AG04450 (cell line): ENCODE results near the gene ALDH1L1. TPM values are rescaled to one million over a fixed set of nuclear protein-coding genes. Genes with fewer than 3 reads are reported as not detected.

Experiments
- CTCF ChIA-PET: fragments of 300-600, 350-600 bp; formaldehyde crosslinking; extraction: SDS; loops from one replicate; lab custom pipeline; 2022; ENCODE audit warnings: antibody characterized with exemption, inconsistent platforms; lab: Charles Lee
- POLR2A ChIA-PET: fragments of 350-600 bp; formaldehyde crosslinking; extraction: SDS; loops from one replicate; lab custom pipeline; 2021; ENCODE audit warnings: antibody characterized with exemption, inconsistent platforms; lab: Yijun Ruan, JAX
- DNase-seq: peaks from one replicate; pipeline ENCODE4 v3.0.0-alpha.2; 2011; ENCODE audit warnings: low read depth, low spot score
- H3K27ac ChIP-seq: one replicate; pipeline ENCODE4 v1.5.1; 2012; ENCODE audit warnings: low read depth, low read length, control low read depth
- H3K27me3 ChIP-seq: one replicate; pipeline ENCODE4 v1.6.0; 2012; ENCODE audit warnings: low read length; ENCODE audit not compliant: control insufficient read depth, insufficient read depth
- H3K4me3 ChIP-seq: 2 replicates; pipeline ENCODE4 v1.5.1; 2011; ENCODE audit warnings: mild to moderate bottlenecking, low read depth, low read length, control low read depth
- H3K9me3 ChIP-seq: 2 replicates; pipeline ENCODE4 v1.5.1; 2012; ENCODE audit warnings: low read length; ENCODE audit not compliant: control insufficient read depth, insufficient read depth
- polyA plus RNA-seq: library from polyadenylated mRNA; depleted of rRNA; stranded (reverse); fragments of >200 nt; gene quantifications from 2 replicates; pipeline ENCODE4 v1.2.3, GENCODE V29; 2011
- TF ChIP-seq, protein P1 (sequence below): IDR thresholded peaks from 2 replicates; pipeline ENCODE4 v1.5.1; 2011; ENCODE audit warnings: low read depth, low read length, control low read depth, inconsistent platforms

Gene ALDH1L1
- polyA plus RNA-seq, 1 experiment, result not detected

DNA sequence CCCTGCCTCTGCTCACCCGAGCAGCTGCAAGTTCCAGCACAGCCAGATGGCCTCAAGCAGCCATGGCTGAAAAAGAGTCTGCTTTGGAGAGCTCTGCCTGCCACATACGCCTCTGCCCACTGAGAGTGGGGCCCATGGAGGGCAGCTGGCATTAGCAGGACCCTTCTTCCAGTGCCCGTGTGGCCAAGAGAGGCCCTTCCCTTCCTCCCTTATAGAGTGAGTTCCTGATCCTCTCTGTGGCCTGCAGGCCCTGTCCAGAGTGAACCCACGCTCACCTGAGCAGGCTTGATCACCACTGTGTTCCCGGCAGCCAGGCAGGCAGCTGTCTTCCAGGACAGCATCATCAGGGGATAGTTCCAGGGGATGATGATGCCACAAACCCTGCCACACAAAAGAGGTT is 55.0 kb downstream of the ALDH1L1 start:
- no peak for DNase-seq
- ChIA-PET POLR2A (no interaction called here), CTCF (no interaction called here)
- Histone ChIP-seq H3K27ac (no peak overlapping the region), H3K27me3 (peaks cover 27% of the 10 kb centered on the region), H3K4me3 (no peak overlapping the region), H3K9me3 (no peaks in the 10 kb centered on the region)
- TF ChIP-seq, protein P1, sequence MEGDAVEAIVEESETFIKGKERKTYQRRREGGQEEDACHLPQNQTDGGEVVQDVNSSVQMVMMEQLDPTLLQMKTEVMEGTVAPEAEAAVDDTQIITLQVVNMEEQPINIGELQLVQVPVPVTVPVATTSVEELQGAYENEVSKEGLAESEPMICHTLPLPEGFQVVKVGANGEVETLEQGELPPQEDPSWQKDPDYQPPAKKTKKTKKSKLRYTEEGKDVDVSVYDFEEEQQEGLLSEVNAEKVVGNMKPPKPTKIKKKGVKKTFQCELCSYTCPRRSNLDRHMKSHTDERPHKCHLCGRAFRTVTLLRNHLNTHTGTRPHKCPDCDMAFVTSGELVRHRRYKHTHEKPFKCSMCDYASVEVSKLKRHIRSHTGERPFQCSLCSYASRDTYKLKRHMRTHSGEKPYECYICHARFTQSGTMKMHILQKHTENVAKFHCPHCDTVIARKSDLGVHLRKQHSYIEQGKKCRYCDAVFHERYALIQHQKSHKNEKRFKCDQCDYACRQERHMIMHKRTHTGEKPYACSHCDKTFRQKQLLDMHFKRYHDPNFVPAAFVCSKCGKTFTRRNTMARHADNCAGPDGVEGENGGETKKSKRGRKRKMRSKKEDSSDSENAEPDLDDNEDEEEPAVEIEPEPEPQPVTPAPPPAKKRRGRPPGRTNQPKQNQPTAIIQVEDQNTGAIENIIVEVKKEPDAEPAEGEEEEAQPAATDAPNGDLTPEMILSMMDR, result no peak

DNA sequence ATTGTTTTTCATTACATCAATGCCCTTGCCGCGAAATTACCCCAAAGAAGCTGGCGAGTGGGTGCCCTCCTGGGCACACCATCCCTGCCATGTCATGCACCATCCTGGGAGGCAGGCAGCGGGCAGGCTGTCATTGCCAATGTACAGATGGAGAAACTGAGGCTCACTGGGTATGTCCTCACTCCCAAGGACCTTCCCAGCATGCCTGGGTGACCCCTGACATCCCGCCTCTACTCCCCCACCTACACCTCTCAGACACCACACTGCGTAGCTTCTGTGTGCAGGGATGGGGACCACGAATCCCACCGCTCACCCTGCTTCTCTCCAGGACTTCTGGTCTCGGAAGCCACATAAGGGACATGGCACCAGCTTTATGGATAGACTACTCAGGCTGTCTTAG is 55.5 kb downstream of the ALDH1L1 start:
- TF ChIP-seq, protein P1, result no peak
- POLR2A ChIA-PET, result no interaction called here
- DNase-seq, result no peak
- no peak overlapping the region for H3K27ac ChIP-seq
- H3K4me3 ChIP-seq, result no peak overlapping the region
- H3K9me3 ChIP-seq, result no peaks in the 10 kb centered on the region
- H3K27me3 ChIP-seq, result peaks cover 26% of the 10 kb centered on the region
- CTCF ChIA-PET, result interaction anchor here (1.2 kb wide), 1 partner anchor 9 kb away, joined by 3 read pairs; no protein-coding TSS in a partner anchor

DNA sequence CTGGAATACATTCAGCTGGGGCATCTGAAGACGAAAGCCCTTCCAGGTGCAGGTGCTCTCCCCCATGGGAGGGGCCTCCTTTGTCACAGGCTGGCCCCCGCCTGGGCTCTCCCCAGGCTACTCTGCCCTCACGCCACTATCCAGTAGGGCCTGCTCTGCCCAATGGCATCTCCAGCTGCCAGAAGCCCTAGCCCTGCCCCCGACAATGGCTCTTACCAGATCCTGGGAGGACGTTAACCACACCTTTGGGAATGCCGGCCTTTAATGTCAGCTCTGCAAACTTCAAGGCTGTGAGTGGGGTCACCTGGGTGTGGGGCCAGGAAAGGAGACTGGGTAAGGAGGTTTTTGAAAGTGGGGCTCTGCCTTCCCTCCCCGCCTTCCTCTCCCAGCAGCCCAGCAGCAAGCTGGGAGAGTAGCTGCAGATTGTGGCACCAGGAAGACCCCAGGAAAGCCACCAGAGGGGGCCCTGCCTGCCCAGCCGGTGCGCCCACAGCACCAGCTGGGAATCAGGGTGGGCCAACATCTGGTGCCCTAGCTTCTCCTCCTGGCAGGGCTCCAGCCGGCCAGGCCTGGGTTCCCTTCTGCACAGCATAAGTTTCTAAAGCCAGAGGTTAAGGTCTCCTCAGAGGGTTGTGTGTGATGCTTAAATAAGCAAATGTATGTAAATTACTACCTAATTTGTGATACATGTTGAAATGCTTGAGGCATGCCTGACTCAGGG is 56.1 kb downstream of the ALDH1L1 start:
- H3K27me3 ChIP-seq, result peaks cover 30% of the 10 kb centered on the region
- POLR2A ChIA-PET, result no interaction called here
- no peak overlapping the region for H3K4me3 ChIP-seq
- H3K9me3 ChIP-seq, result no peaks in the 10 kb centered on the region
- TF ChIP-seq, protein P1, result no peak
- CTCF ChIA-PET, result interaction anchor here (1.2 kb wide), 1 partner anchor 10 kb away, joined by 3 read pairs; no protein-coding TSS in a partner anchor
- no peak for DNase-seq
- no peak overlapping the region for H3K27ac ChIP-seq

DNA sequence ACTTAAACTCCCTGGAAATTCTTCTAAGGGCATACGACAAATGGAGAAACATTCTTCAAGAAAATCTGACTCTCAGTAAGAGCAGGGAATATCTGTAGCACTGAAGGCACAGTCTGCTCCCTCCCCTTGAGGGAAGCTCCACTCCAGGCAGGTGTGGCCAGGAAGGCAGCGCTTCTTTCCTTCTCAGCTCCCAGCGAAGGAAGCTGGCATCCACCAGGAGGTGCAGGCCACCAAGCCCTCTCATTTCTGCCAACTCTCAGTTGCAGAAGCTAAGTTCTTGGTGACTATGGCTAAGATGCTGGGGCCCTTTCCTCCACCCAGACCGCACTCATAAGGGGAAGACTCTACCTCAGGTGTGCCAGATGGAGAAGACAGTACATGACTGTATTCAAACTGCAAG is 58.8 kb downstream of the ALDH1L1 start:
- ChIA-PET CTCF (interaction anchor here (1.4 kb wide), 1 partner anchor 12 kb away, joined by 9 read pairs; no protein-coding TSS in a partner anchor), POLR2A (no interaction called here)
- no peak for DNase-seq
- TF ChIP-seq, protein P1, result no peak
- H3K27me3 ChIP-seq, result peaks cover 36% of the 10 kb centered on the region
- H3K4me3 ChIP-seq, result no peak overlapping the region
- H3K9me3 ChIP-seq, result no peaks in the 10 kb centered on the region
- H3K27ac ChIP-seq, result no peak overlapping the region

DNA sequence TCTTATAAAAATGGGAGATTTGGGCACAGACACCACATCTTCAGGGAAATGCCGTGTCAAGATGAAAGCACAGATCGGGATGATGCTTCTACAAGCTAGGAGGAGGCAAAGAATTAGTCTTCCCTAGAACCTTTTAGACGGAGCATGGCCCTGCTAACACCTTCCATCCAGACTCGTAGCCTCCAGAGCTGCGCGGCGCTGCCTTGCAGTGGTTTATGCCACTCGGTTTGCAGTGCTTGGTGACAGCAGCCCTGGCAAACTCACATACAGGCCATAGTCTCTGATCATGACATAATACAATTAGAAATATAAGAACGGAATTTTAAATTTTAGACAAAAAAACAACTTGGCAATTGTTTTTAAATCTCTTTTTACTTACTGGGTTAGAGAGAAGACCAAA is 59.3 kb downstream of the ALDH1L1 start:
- POLR2A ChIA-PET, result no interaction called here
- no peak overlapping the region for H3K27ac ChIP-seq
- no peaks in the 10 kb centered on the region for H3K9me3 ChIP-seq
- peaks cover 32% of the 10 kb centered on the region for H3K27me3 ChIP-seq
- no peak overlapping the region for H3K4me3 ChIP-seq
- CTCF ChIA-PET, result no interaction called here
- TF ChIP-seq, protein P1, result no peak
- DNase-seq, result no peak
